Breast epithelium (tissue), 4 donors: ENCODE results near the gene CIROP. TPM values are rescaled to one million over a fixed set of nuclear protein-coding genes. Genes with fewer than 3 reads are reported as not detected.
"Not testable (repeated sequence)": the region's sequence is repeated elsewhere in the genome, so short reads cannot be mapped to it uniquely, and the experiment has no call there.

ENCODE experiments used
- DNase-seq, 2 donors: peaks; one replicate each; pipeline ENCODE4 v3.0.0-alpha.2; 2019; ENCODE audit warnings: low spot score in 2 of 2
- H3K27ac ChIP-seq, 2 donors: fragments of 200-600 bp; sonication (generic) in 1 of 2; one replicate each; pipeline ENCODE4 v1.5.1; 2016 to 2019; ENCODE audit warnings: mild to moderate bottlenecking in 1 of 2
- H3K27me3 ChIP-seq, 2 donors: fragments of 200-600 bp; sonication (generic) in 1 of 2; one replicate each; pipeline versions ENCODE4 v1.5.1 to v1.6.0; 2017 to 2019; ENCODE audit warnings: control low read depth in 1 of 2, mild to moderate bottlenecking in 1 of 2
- H3K36me3 ChIP-seq: fragments of 200-600 bp; one replicate; pipeline ENCODE4 v1.5.1; 2019
- H3K4me1 ChIP-seq, 2 donors: fragments of 200-600 bp; sonication (generic); one replicate each; pipeline ENCODE4 v1.5.1; 2016 to 2019; ENCODE audit warnings: control low read depth in 1 of 2
- H3K4me3 ChIP-seq, 3 donors: fragments of 200-600 bp; sonication (generic); 1 replicate in 2 of 3; 2 replicates in 1 of 3; pipeline ENCODE4 v1.5.1; 2016 to 2019; ENCODE audit warnings: mild to moderate bottlenecking in 3 of 3, moderate library complexity in 2 of 3
- H3K9me3 ChIP-seq, 2 donors: fragments of 200-600 bp; sonication (generic) in 1 of 2; one replicate each; pipeline ENCODE4 v1.5.1; 2016 to 2019; ENCODE audit warnings: control low read depth in 1 of 2
- POLR2A ChIP-seq: fragments of 450-650 bp; IDR thresholded peaks from one replicate; pipeline ENCODE4 v1.6.1; 2016; ENCODE audit warnings: antibody characterized with exemption, mild to moderate bottlenecking, moderate library complexity
- POLR2AphosphoS5 ChIP-seq, 3 donors: sonication (generic); formaldehyde crosslinking; IDR thresholded peaks; one replicate each; pipeline ENCODE4 v1.6.1; 2017; ENCODE audit warnings: antibody characterized with exemption in 3 of 3
- intact Hi-C: fragments of 100-400 bp; cut with DNase I; formaldehyde crosslinking; loops from one replicate; pipeline ENCODE4 v1.15.1; 2023; ENCODE audit warnings: low total_unique reads
- total RNA-seq, 3 donors: library from RNA; depleted of rRNA; stranded (reverse); fragments of >200 nt; gene quantifications; one replicate each; pipeline ENCODE4 v1.1.0, GENCODE V29; 2016
- TF ChIP-seq, protein P1 (sequence below), 3 donors: fragments of 450-650 bp; IDR thresholded peaks; one replicate each; pipeline ENCODE4 v1.5.1; 2016 to 2017; ENCODE audit warnings: antibody characterized with exemption in 3 of 3, mild to moderate bottlenecking in 3 of 3, moderate library complexity in 3 of 3

Gene CIROP
- total RNA-seq, 3 donors from 2014 or later = not detected

DNA sequence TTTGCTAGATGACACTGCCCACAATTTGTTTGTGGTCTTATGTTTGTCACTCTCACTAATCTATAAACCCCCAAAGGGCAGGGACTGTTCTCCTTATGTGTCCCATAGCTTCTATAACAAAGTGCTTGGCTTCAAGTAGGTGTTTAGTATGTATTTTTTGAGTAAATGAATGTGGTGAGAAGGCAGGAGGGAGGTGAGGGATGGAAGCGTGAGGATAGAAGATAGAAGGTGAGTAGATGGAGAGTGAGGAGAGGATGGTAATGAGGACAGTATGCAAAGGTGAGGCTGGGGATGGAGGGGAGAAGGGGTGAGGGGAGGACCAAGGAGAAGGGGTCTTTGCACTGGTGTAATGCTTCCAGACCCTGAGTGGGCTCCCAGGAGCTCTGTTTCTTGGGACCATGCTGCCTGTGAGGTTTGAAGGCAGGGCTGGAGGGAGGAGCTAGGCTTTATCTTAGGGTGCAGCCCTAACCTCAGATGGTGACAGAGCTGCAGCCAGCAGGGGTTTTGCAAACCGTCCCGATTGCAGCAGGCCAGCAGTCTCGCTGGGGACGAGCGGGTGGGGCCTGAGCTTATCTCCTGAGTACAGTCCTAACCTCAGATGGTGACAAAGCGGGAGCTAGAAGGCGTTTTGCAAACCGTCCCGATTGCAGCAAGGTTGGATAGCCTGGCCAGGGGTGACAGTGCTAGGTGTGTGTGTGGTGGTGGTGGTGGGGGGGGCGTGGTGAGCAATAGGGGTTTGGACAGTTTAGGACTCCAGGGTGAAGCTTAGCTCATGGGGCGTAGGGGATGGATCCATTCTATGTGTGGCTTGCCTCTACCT is 7.8 kb upstream of the CIROP start:
- intact Hi-C loops = no loop called here
- Histone ChIP-seq H3K9me3 (no peaks in the 10 kb centered on the region), H3K4me1 (peaks cover 0 to 3% of the 10 kb centered on the region in 2 donors), H3K27ac (no peak overlapping the region), H3K36me3 (no peaks in the 10 kb centered on the region), H3K4me3 (no peak overlapping the region), H3K27me3 (no peaks in the 10 kb centered on the region)
- DNase-seq = no peak
- TF ChIP-seq POLR2AphosphoS5 (IDR thresholded peaks at IDR 0.05) (no peak), POLR2A (no peak)
- TF ChIP-seq, protein P1, sequence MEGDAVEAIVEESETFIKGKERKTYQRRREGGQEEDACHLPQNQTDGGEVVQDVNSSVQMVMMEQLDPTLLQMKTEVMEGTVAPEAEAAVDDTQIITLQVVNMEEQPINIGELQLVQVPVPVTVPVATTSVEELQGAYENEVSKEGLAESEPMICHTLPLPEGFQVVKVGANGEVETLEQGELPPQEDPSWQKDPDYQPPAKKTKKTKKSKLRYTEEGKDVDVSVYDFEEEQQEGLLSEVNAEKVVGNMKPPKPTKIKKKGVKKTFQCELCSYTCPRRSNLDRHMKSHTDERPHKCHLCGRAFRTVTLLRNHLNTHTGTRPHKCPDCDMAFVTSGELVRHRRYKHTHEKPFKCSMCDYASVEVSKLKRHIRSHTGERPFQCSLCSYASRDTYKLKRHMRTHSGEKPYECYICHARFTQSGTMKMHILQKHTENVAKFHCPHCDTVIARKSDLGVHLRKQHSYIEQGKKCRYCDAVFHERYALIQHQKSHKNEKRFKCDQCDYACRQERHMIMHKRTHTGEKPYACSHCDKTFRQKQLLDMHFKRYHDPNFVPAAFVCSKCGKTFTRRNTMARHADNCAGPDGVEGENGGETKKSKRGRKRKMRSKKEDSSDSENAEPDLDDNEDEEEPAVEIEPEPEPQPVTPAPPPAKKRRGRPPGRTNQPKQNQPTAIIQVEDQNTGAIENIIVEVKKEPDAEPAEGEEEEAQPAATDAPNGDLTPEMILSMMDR (IDR thresholded peaks at IDR 0.05) = no peak

DNA sequence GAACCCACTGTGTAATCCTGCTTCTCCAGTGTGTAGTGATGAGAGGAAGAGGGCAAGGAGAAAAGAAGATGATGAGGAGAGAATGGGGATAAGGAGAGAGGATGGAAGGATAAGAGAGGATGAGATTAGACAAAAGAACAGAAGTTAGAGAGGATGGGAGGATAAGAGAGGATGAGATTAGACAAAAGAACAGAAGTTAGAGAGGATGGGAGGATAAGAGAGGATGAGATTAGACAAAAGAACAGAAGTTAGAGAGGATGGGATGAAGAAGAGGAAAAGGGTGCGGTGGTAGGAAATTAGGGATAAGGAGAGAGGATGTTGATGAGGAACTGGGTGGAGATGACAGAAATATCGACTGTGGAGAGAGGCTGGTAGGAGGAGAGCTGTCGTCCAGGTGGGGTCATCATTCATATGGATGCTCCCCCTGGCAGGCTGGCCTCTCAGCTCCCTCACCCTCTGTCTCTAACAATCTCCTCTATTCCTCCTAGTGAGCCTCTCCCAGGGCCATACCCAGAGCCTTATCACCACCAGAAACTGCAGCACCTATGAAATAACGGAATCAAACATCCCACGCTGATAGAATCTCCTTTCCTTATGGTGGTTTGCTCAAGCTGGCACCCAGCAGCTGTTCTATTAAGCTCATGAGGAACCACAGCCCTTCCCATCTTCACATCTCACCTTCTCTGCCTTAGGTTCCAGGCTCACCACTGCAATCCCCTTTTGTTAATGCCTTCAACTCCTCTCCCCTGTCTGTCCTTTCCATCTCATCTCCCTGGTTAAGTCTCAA is 6.0 kb upstream of the CIROP start:
- Histone ChIP-seq H3K27me3 (no peaks in the 10 kb centered on the region), H3K9me3 (no peaks in the 10 kb centered on the region), H3K36me3 (no peaks in the 10 kb centered on the region), H3K4me3 (no peak overlapping the region), H3K27ac (no peak overlapping the region), H3K4me1 (peaks cover 0 to 3% of the 10 kb centered on the region in 2 donors)
- TF ChIP-seq, protein P1 (IDR thresholded peaks at IDR 0.05) = no peak
- TF ChIP-seq POLR2A = no peak
- no peak for TF ChIP-seq POLR2AphosphoS5 (IDR thresholded peaks at IDR 0.05)
- intact Hi-C loops = no loop called here
- DNase-seq = no peak

DNA sequence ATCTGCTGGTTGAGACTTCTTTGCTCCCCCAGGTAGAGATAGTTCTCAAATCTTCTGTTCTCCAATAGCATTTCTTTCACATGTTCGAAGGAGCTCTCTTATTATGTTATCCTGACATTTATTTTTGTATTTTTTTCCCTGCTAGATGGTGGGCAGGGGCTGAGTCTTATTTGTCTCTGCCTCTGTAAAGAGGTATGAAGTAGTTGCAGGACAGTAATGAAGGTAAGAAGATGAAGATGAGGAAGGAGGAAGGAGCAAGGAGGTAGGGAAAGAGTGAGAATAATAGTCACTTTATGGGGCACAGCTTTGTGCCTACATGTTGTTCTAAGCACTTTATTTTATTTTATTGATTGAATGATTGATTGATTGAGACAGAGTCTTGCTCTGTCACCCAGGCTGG is 5.0 kb upstream of the CIROP start:
- Histone ChIP-seq H3K4me3 (no peak overlapping the region), H3K9me3 (no peaks in the 10 kb centered on the region), H3K4me1 (peaks cover 0 to 3% of the 10 kb centered on the region in 2 donors), H3K27me3 (no peaks in the 10 kb centered on the region), H3K27ac (no peak overlapping the region), H3K36me3 (no peaks in the 10 kb centered on the region)
- no peak for DNase-seq
- intact Hi-C loops = no loop called here
- TF ChIP-seq POLR2A = no peak
- no peak for TF ChIP-seq POLR2AphosphoS5 (IDR thresholded peaks at IDR 0.05)

DNA sequence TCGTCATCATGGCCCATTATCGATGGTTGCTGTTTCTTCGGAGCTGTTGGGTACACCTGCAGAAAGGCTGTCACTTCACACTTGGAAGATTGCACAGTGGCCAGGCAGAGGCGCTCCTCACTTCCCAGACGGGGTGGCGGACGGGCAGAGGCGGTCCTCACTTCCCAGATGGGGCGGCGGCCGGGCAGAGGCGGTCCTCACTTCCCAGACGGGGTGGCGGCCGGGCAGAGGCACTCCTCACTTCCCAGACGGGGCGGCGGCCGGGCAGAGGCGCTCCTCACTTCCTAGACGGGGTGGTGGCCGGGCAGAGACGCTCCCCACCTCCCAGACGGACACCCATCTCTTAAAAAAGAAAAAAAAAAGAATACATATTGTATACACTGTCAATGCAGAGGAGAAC is 3.4 kb upstream of the CIROP start:
- DNase-seq, H3K9me3 ChIP-seq, H3K36me3 ChIP-seq, H3K27ac ChIP-seq, H3K4me1 ChIP-seq, H3K4me3 ChIP-seq, H3K27me3 ChIP-seq, intact Hi-C loops: not testable (repeated sequence)

DNA sequence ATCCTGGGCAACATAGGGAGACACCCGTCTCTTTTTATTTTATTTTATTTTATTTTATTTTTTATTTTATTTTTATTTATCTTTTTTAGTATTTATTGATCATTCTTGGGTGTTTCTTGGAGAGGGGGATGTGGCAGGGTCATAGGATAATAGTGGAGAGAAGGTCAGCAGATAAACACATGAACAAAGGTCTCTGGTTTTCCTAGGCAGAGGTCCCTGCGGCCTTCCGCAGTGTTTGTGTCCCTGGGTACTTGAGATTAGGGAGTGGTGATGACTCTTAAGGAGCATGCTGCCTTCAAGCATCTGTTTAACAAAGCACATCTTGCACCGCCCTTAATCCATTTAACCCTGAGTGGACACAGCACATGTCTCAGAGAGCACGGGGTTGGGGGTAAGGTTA is 2.8 kb upstream of the CIROP start:
- H3K9me3 ChIP-seq, H3K4me1 ChIP-seq, H3K27ac ChIP-seq, H3K27me3 ChIP-seq, H3K36me3 ChIP-seq, intact Hi-C loops, DNase-seq, H3K4me3 ChIP-seq: not testable (repeated sequence)

DNA sequence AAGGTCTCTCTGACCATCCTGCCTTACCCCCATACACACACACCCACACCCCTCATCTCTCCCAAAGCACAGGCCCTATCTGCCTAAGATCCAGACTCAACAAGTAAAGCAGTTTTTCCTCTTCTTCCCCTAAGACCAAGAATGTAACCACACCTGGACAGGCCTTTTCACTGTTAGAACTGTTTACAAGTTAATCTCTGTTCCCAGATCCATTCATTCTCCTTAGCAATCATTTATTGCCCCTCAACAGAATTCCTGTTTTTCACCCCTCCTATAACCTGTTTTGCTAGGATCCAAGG is 1.9 kb upstream of the CIROP start:
- Histone ChIP-seq H3K9me3 (no peaks in the 10 kb centered on the region), H3K4me3 (no peak overlapping the region), H3K27me3 (no peaks in the 10 kb centered on the region), H3K4me1 (no peaks in the 10 kb centered on the region), H3K27ac (no peak overlapping the region), H3K36me3 (no peaks in the 10 kb centered on the region)
- TF ChIP-seq POLR2AphosphoS5 (IDR thresholded peaks at IDR 0.05) = no peak
- no peak for TF ChIP-seq POLR2A
- intact Hi-C loops = no loop called here
- DNase-seq = no peak

DNA sequence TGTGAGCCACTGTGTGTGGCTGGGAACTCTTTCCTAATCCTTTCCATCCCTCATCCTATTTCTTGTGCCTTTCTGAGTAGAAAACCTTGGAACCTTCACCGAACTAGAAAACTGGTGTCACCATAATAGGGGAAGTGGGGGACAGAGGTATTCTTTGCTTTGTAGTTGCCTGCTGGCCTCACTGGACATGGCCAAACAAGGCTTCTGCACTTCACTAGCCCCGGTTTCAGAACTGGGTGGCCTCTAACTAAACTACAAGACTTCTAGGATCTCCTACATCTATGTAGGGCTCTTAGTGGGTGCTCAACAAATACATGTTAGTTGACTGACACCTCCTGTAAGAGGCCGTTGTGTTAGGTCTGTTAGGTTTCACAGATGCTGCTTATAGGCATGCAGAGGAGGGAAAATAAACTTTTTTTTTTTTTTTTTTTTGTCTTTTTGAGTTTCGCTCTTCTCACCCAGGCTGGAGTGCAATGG is 597 bp upstream of the CIROP start:
- no peak overlapping the region for H3K27ac ChIP-seq
- no peak for DNase-seq
- no peak overlapping the region for H3K4me3 ChIP-seq
- TF ChIP-seq POLR2AphosphoS5 (IDR thresholded peaks at IDR 0.05) (no peak), POLR2A (no peak)
- TF ChIP-seq, protein P1 (IDR thresholded peaks at IDR 0.05) = no peak
- H3K27me3 ChIP-seq = no peaks in the 10 kb centered on the region
- intact Hi-C loops = no loop called here
- no peaks in the 10 kb centered on the region for H3K36me3 ChIP-seq
- no peaks in the 10 kb centered on the region for H3K4me1 ChIP-seq
- H3K9me3 ChIP-seq = no peaks in the 10 kb centered on the region
